Left renal cortex interstitium (tissue), 4 donors: ENCODE measurements around the gene SMURF1. TPM values are rescaled to one million over a fixed set of nuclear protein-coding genes. Genes with fewer than 3 reads are reported as not detected.

Experiments used
- DNase-seq, 4 donors: peaks; one replicate each; pipeline ENCODE4 v3.0.0-alpha.2; 2013; ENCODE audit warnings: low read depth in 4 of 4, low spot score in 2 of 4, missing footprints in 1 of 4
- polyA plus RNA-seq, 4 donors: library from polyadenylated mRNA; unstranded; fragments of 120-200 nt; gene quantifications; one replicate each; pipeline ENCODE4 v1.2.1, GENCODE V29; 2013; ENCODE audit not compliant: insufficient read length in 4 of 4

SMURF1 gene
- polyA plus RNA-seq, 4 donors, result 13.7 to 19.4 (median 17.3) TPM

- DNase-seq, result no peak
Measured at GRCh38 chr7:99033765-99034164, 110.1 kb downstream of the SMURF1 start.

GRCh38 chr7:99032928-99033327 lies 111.0 kb downstream of the SMURF1 start:
- DNase-seq, result no peak

- no peak for DNase-seq
Measured at GRCh38 chr7:99031496-99031895, 112.4 kb downstream of the SMURF1 start.

GRCh38 chr7:99030951-99031350 lies 113.0 kb downstream of the SMURF1 start:
- DNase-seq, result no peak

- no peak for DNase-seq
Measured at GRCh38 chr7:99030457-99030856, 113.5 kb downstream of the SMURF1 start.

GRCh38 chr7:99029466-99030435 lies 114.2 kb downstream of the SMURF1 start:
- no peak for DNase-seq

GRCh38 chr7:99028261-99028973 lies 115.5 kb downstream of the SMURF1 start:
- no peak for DNase-seq

GRCh38 chr7:99027841-99028240 lies 116.1 kb downstream of the SMURF1 start:
- DNase-seq, result no peak

- DNase-seq, result no peak
Measured at GRCh38 chr7:99027241-99027640, 116.7 kb downstream of the SMURF1 start.

- DNase-seq, result no peak
Measured at GRCh38 chr7:99024066-99024465, 119.8 kb downstream of the SMURF1 start.

GRCh38 chr7:99021941-99022560 lies 121.9 kb downstream of the SMURF1 start:
- DNase-seq, result no peak

- no peak for DNase-seq
Measured at GRCh38 chr7:99020413-99020715, 123.5 kb downstream of the SMURF1 start.

GRCh38 chr7:99019523-99020412 lies 124.1 kb downstream of the SMURF1 start:
- no peak for DNase-seq

- no peak for DNase-seq
Measured at GRCh38 chr7:99016196-99016595, 127.7 kb downstream of the SMURF1 start.

GRCh38 chr7:99014113-99014985 lies 129.6 kb downstream of the SMURF1 start:
- DNase-seq, result no peak

- no peak for DNase-seq
Measured at GRCh38 chr7:99013266-99014112, 130.4 kb downstream of the SMURF1 start.

GRCh38 chr7:99012722-99013121 lies 131.2 kb downstream of the SMURF1 start:
- no peak for DNase-seq

- DNase-seq, result no peak
Measured at GRCh38 chr7:99011706-99012404, 132.1 kb downstream of the SMURF1 start.
